Hematopoietic multipotent progenitor cell treated with erythropoietin and hydrocortisone succinate and interleukin-3 and kit ligand, for 17 days (in vitro differentiated cells): Measurements from ENCODE around the gene FOXP1.
A peak's percentile ranks its signal among the peaks of the same experiment; 100 is the strongest.

Experiments used
- DNase-seq: peaks from one replicate; pipeline ENCODE4 v3.0.0-alpha.2; 2015; ENCODE audit warnings: low spot score

FOXP1 gene

DNA sequence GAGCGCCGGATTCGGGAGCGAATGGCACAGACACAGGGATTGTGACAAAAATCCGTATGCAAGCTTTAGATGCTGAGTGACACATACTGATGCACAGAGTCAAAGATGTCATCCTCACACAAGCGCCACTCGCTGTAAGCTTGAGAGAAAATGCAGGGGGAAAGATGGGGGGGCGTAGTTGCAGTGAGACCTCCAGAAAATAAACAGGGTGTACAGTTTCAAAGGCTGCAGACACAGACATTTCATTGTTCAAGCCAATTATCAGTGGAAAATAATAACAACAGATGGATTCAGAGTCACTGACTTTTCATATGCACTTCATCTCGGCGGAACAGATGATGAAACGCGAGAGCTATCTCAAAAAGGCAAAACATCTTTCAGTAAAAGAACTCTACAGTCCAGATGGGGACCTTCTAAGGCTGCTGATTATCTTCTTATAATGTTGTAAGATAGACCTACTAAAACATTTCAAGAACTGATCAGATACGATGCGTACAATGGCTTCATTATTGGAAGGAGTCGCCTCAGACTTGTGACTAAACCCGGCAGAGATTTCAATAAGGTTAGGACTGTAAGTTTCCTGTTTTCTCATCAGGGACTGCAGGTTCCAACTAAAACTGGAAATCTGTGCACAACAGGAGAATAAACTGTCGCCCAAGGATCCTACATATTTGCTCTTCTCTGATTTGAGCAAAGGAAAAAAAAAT, 275.4 kb downstream of the FOXP1 start:
- DNase-seq: no peak

DNA sequence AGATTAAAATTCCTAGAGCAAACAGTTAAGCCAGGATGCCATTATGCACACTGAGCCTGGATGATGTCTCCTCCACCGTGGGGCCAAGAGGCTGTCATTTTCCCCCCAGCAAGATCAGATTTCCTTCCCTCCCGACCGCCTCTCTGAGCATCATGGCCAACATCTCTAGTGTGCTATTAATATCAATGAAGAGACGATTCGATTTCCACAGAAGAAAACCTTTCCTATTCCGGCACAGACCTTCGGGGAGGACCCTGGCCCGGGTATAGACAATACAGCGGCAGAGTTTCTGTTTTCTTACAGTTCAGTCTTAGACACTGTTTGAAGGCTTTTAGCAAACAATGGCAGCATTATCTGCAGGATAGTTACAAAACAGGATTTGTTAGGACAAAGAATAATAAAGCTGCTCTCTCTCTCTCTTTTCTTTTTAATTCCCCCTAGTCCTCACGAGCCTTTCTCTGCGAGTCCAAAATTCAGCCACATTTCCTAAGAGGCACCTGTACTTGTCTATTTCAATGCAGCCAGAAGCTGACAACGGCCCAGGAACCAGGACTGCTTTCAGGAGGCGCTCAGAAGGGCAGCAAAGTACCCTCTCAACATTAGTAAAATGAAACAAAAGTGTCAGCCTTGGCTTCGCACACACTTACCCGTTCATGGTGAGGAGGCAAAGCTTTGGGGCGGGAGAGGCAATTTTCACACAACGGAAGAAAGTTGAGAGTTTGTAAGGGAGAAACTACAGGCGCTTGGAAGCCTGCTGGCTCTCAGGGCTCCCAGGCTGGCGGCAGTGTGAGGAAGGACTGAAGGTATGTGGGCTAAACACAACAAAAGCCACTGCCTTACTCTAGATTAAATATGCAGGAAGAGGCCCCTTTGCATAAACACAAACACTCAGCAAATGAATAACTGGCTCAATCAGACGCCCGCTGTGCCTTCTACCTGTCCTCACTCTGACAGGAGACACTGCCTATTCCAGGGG, 278.0 kb downstream of the FOXP1 start:
- DNase-seq: peak; percentile 33

DNA sequence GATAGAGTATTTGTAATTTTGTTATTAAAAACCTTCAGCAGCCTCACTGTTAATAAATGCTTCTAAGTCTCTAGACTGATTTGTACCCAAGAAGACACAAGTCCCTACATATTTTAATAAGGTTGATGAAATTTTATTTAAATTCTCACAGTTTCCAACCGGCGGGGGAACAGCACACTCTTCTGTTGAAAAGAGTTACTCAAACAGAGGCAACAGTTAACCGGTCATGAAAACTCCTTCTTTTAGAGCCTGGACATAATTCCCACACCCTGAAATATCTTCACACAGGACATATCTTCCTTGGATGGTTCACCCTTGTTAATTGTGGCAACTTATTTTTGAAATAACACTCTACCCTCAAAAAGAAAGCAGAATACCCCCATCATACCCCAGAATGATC, 278.8 kb downstream of the FOXP1 start:
- peak; percentile 36 for DNase-seq

DNA sequence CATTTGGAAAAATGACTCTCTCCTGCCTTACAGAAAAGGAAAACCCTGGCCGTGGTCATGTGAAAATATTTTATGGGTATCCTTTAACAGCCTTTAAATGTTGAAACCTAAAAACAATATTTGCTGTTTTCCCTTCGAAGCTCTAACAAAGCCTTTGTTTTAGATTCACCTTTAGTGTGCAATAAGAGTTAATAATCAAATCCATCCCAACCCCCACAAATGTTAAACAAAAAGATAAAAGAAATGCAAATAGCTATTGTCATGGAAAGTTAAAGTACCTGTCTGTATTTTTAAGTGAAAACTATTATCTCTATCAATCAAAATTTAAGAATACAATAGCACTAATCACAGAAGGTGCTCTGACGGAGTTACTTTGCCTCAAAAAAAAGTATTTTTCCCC, 279.3 kb downstream of the FOXP1 start:
- DNase-seq: no peak

DNA sequence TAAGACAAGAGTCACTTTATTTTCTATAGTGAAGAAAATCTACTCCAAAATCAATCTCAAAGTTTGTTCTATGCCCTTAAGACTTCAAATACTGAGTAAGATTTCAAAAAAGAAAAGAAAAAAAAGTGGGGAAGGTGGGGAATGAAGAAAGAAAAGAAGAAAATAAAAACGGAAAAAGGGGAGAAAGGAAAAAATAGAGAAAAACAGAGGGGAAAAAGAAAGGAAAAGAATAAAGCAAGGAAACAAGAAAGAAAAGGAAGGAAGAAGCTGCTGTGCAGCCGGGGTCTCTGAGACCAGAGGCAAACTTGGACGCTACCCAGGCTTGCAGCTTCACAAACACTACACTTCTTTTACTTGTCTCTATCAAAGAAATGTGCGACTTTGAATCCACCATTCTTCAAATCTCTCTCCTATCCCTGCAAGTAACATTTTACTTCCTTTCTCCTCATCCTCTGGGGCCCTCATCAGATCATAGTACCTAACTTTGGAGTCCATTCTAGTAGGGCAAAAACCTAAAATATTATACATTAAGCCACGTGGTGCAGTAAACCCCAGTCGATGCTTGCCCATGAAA, 279.8 kb downstream of the FOXP1 start:
- DNase-seq: no peak

DNA sequence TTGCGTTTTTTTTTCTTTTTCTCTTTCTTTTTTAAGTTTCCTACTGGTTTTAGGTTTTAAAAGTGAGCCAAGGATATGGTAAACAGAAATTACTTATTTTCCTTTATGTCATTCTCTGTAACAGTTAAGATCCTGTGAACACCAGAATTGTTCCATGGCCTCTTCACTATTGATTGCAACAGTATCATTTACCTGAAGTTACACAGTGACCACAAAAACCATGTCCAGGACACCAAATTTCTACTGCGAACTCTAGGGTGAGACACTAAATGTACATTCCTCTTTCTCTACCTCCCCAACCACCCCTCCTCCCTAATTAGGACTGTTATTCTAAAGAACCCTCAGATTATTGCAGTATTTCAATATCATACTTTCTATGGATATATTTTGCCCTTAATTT, 280.9 kb downstream of the FOXP1 start:
- no peak for DNase-seq

DNA sequence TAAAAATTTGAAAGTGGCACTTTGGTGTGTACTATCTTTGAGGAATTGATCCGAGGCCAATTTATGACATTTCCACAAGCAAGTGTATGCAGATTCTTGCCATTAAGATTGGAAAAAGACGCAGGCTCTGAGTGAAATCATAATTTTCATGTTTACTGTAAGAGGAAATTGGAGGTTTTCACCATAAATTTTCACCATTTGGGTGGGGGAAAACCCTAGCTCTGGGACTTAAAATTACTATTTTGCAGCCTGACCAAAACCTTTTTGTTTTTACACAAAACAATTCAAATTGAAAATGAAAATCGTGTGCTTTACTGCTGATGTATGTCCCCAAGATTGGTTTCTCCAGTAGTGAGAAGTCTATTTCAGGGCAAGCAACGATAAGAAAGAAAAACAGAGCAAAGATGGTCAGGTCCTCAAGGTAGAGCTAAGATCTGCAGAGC, 282.6 kb downstream of the FOXP1 start:
- DNase-seq: no peak

DNA sequence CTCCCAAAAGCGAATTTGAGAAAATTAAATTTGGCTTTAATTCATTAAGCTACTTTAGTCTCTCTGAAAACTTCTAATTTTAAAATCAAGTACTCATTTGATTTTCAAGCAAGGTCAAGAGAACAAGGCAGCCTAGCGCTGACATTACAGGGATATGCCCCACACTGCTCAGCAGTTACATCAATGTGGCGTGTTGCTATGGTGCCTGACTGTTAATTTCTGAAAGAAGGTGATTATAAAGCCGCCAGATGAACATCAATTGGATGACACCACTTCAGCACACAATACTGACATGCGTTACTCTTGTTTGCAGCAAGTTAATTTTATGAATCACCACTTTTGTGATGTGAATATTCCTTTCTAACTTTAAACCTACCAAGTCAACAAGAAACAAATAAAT, 284.4 kb downstream of the FOXP1 start:
- no peak for DNase-seq

DNA sequence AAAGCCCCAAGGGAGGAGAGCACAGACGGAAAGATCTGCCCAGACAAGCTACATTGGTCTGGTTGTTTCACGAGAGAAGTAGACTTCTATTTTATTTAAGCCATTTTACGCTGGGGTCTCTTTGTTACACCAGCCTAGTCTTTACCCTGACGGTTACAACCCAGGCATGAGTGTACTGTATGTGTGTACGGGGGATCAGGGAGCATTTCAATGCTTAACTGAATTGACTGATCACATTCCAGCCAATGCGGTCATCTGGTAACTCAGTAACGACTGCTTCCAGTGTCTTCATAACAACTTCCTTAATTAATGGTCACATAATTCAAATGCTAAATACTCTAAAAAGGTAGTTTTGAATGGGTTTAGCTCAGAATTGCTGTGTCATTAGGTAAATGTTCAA, 288.6 kb downstream of the FOXP1 start:
- no peak for DNase-seq

DNA sequence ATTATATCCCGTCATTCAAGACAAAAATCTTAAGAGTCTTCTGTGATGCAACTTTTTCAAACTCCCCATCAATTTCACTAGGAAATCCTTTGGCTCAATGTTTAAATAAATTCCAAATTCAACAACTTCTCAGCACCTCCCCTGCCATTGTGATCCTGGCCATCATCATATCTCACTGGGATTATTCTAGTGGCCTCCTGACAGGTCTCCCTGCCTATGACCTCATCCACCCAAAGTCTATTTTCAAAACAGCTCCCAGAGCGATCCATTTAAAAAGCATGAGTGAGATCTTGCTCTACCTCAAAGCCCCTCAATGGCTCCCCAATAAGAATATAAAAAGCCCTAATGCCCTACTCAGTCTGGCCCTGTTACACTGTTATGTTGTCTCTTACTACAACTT, 293.2 kb downstream of the FOXP1 start:
- DNase-seq: no peak

DNA sequence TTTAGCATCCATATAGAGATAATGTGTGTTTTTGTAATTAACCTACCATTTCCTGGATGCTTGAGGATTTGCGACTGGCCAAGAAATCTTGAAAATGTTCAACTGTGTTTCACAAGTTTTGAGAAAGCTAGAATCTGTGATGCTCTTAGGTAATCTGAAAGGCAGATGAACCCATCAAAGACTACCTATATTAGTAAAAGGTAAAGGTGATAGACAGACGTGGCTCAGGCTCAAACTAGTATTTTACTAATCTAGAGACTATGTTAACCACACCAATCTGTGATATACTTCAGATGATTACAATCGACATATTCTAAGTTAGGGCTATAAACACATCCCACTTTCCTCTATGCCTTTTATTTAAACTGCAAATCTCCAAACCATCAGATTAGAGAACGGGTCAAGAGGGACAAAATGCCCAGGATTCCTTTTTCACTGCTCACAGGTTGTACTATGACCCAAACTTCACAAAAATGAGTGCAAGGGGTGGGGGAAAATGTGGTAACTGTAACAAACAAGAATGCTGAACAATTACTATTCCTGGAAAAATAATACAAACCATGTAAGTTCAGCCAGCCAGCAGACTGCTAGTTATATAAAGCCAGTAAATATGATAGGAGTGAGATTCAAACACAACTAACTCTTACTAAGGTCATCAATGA, 295.1 kb downstream of the FOXP1 start:
- DNase-seq: no peak

DNA sequence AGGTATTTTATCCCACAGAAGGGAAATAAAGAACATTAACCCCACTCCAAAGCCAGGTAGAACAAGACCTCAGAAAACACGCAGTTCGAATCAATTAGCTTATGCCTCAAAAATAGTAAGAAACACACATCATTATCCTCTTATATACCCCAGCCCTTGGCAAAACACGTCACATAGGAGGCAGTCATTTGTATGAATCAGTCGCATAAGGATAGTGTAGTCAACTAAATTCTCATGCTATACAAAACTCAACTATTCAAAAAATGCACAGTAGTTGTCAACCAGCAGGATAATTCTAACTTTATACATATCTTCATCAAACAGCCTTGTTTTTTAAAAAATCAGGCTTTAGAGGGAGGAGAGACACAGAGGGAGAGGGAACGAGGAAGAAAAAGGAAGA, 298.4 kb downstream of the FOXP1 start:
- no peak for DNase-seq

DNA sequence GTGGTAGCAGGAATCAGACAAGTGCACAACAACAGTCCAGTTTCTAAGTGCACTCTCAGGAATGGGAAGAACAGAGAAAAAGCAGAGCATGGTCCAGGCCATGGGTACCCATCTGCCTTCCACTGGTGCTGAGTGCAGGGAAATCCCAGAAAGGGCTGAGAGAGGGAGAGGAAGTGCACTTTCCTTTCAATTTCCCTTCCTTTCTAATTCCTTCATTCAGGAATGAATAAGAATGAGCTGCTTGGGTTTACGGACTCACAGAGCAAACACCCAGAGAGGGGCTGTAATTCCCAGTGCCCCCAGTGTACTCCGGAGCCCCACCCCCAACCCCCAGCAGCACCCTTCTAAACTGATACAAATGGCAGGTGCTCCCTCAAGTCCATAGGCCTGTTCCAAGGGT, 300.6 kb downstream of the FOXP1 start:
- no peak for DNase-seq

DNA sequence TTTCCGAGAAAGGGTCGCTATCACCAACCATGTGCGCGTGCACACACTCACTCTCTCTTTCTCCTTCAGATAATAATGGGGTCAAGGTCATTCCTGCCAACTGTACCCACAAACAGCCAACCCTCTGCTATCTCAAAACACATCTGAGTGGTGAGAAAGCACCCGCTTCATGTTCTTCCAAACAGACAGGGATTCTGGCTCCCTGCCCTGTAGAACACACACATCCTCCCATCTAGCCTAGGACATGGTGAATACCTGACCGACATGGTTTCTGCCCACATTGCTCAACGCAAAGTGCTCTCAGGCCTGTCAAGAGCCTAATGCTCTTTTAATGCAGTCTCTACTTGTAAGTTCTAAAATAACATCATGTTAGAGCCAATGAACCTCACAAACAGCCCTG, 302.2 kb downstream of the FOXP1 start:
- DNase-seq: peak; percentile 59

DNA sequence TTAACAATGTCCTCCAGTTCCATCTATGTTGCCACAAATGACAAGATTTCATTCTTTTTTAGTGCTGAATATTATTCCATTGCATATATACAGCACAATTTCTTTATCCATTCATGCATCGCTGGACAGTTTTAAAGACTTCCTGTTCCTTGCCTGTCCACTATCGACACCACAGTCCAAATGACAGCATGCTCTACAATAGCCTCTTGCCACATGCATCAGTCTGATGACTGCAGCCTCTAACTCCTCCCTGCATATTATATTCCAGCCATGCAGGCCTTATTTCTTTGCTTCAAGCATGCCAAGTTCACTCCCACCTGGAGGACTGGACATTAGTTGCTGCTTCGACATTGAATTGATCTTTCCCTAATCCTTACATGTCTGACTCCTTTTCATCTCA, 306.2 kb downstream of the FOXP1 start:
- no peak for DNase-seq

DNA sequence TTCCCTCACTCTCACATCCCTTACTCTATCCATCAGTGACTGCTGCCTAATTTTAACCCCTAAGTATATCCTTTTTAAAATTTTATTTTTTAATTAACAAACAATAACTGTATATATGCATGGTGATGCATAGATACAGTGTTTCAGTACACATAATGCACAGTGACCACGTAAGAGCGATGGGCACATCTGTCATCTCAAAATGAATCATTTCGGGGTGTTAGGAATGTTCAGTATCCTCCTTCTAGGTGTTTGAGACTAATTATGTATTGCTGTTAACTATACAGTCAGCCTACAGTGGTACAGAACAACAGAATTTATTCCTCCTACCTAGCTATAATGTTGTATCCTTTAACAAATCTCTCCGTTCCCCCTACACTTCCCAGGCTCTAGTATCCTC, 307.0 kb downstream of the FOXP1 start:
- DNase-seq: no peak

DNA sequence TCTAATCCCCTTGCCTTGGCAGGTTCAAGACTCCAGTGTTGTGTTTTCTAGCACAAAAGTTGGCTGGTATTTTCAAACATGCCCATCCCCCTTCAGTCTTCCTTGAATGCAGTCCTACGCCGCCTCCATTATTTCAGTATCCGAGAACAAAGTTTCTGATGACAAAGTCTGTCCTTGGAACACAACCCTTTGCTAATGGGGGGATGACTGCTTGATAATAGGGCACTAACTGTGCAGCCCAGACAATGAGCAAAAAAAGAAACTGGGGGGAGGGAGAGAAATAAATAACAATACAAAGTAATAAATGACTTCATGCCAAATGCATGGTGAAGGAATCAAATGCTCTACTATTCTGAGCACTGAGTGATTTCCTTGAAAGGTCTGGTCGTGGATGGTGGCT, 310.1 kb downstream of the FOXP1 start:
- DNase-seq: no peak

DNA sequence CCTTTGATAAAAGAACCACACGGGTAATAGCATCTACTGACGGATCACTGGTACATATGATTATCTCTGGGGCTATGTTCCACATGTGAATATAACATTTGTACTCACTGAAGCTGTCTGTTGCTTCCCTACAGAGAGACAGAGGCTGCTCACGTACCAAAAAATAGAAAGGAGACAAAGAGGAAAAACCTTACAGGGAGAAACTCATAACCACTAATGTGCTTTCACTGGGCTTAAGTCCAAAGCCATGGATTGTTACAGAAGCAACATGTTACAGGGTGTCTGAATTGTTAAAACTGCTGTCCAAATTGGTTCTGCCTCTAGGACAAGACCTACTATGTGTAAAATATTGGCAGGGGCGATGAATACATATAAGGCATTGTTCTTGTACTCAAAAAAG, 311.9 kb downstream of the FOXP1 start:
- DNase-seq: no peak

DNA sequence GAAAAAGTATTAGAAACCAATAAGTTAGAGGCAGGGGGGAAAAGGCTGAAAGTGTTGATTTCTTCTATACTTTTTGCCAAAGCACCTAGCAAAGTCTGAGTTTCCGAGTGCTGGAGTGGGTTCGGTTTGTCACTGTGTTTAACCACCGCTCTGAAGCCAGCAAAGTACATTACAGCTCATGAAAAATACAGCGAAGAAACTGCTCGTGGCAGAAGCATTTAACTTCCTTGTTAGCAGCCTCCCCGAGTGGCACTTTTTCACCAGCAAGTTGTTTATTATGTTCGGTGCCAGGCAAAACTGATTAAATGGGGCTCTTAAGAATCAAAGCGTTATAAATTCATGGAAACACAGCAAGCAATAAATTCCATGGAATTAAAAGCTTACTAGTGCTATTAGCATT, 313.6 kb downstream of the FOXP1 start:
- no peak for DNase-seq

DNA sequence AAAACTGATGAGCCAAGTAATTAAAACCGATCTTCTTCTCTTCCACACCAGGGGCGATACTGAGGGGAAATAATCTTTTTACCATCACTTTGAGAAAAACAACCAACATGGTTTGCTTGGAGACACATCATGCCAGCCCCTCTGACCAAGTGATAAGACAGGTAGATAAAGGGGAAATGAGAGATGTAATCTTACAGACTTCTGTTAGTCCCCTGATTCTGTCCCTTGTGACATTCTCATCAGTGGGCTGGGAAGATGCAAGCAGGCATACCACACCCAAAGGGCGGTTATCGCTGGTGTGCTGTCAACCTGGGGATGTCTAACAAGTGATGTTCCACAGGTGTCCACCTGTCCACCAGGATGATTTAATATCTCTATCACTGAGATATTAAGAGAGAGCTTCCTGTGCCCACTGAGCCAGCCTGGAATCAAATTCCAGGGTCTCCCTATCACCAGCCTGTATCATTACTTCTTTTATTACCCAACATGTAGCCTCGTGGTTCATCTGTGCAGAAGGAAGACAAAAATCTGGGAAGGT, 315.0 kb downstream of the FOXP1 start:
- DNase-seq: no peak

DNA sequence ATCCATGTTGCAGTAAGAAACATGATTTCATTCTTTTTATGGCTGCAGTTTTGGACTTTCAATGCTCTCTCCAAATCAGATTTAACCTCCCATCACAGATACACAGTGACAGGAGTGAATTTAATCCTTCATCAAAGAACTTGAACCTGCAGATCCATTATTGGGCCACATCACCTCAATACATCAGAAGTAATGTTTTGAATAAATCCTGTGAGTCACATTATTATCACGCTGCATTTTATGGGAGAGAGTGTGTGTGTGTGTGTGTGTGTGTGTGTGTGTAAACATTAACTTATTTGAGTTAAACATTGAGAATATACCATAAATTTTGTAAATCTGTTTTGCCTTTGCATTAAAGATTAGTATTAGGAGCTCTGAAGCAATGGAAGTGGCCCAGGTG, 316.7 kb downstream of the FOXP1 start:
- no peak for DNase-seq

DNA sequence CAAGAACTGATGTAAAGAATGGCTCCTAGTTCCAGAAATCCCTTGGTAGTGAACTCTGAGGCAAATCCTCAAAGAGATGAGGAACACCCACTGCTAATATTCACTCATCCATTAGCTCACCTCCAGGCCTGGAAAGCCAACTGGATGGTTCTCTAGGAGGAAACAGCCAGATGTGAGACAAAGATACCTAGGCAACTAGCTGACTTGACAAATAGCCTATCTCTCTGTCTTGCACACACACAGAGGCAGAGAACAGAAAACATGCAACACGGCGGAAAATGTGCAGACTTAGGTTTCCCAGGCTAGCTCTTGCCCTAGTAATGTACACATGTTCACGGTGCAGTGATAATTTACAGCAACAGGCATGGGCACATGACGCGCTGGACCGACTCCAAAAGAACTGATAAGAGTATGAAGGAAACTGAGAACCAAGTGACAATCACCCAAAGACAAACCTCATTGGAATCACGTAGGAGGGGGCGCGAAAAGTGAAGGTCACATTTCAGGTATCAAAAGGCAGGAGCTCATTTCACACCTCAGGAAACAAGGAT, 318.1 kb downstream of the FOXP1 start:
- DNase-seq: peak; percentile 69
